Mesothelial cell of epicardium (in vitro differentiated cells): ENCODE results near the gene CD6. TPM values are rescaled to one million over a fixed set of nuclear protein-coding genes. Genes with fewer than 3 reads are reported as not detected.

Source experiments
- DNase-seq, 2 experiments: peaks; one replicate each; pipeline ENCODE4 v3.0.0; 2021; ENCODE audit warnings: low spot score in 2 of 2; ENCODE audit not compliant: unreplicated experiment in 2 of 2
- H3K27ac Mint-ChIP-seq: 2 replicates; pipeline ENCODE4 v1.8.0; 2021; ENCODE audit warnings: mixed read lengths
- H3K27me3 Mint-ChIP-seq: 2 replicates; pipeline ENCODE4 v1.8.0; 2021; ENCODE audit warnings: low read depth, mixed read lengths
- H3K36me3 Mint-ChIP-seq: 2 replicates; pipeline ENCODE4 v1.8.0; 2021; ENCODE audit warnings: mixed read lengths
- H3K4me1 Mint-ChIP-seq: 2 replicates; pipeline ENCODE4 v1.8.0; 2021; ENCODE audit warnings: mixed read lengths
- H3K4me3 Mint-ChIP-seq: 2 replicates; pipeline ENCODE4 v1.8.0; 2021; ENCODE audit warnings: mild to moderate bottlenecking, moderate library complexity, mixed read lengths
- H3K9me3 Mint-ChIP-seq: 2 replicates; pipeline ENCODE4 v1.8.0; 2021; ENCODE audit warnings: mixed read lengths
- CTCF ChIP-seq: fragments of 200-600 bp; sonication (generic); IDR thresholded peaks from one replicate; pipeline ENCODE4 v1.5.0; 2021; ENCODE audit warnings: antibody characterized with exemption; ENCODE audit not compliant: unreplicated experiment
- total RNA-seq: library from RNA; stranded (reverse); gene quantifications from 3 replicates; pipeline ENCODE4 v1.2.1, GENCODE V29; 2021

CD6 gene
- total RNA-seq, 1 donor from 2014 or later, result 0.31 TPM

DNA sequence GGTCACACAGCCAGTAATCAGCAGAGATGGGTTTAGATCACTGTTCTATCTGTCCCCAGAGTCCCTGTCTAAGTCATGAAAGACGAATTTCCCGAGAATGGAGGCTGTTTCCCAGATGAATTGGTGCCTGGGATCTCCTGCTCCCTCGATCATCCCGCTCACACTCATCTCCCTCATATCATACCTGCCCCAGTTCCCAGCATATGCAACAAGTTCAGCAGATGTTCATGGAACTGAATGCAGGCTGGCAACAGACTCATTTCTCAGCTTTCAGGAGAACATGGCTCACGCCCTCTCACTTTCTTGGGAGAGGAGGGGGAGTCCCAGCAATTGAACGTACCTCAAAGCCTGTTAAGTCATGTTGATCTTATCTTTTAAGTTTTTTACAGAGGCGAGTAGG lies 22.1 kb downstream of the CD6 start:
- Mint-ChIP-seq H3K9me3 (no peaks in the 10 kb centered on the region), H3K27me3 (peaks cover 35% of the 10 kb centered on the region), H3K4me3 (no peak overlapping the region), H3K36me3 (no peaks in the 10 kb centered on the region), H3K27ac (no peak overlapping the region), H3K4me1 (peaks cover 24% of the 10 kb centered on the region)
- DNase-seq, result no peak
- no peak for TF ChIP-seq CTCF

DNA sequence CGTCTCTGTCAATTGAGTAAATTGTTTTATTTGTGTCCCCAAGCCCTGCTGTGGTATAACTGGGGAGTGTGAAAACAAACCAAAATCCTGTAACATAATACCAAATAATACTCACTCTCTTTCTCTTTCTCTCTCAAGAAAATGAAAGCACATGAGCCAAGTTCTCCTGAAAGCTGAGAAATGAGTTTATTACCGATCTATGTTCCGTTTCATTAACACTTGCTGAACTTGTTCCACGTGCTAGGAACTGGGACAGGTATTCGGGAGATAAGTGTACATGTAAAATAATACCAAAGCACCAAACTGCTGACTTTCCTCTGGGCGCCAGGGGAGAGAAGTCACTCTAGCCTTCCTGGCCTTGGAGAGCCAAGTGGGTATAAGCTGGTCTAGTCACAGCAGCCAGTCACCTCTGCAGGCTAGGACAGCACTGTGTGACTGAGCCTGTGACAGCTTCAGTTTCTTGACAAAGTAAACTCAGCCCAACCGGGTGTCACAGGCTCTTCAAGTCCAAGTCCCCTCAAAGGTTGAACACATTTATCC lies 23.1 kb downstream of the CD6 start:
- H3K27me3 Mint-ChIP-seq, result peaks cover 28% of the 10 kb centered on the region
- H3K27ac Mint-ChIP-seq, result no peak overlapping the region
- no peaks in the 10 kb centered on the region for H3K9me3 Mint-ChIP-seq
- H3K36me3 Mint-ChIP-seq, result no peaks in the 10 kb centered on the region
- H3K4me1 Mint-ChIP-seq, result peaks cover 24% of the 10 kb centered on the region
- no peak for DNase-seq
- H3K4me3 Mint-ChIP-seq, result no peak overlapping the region
- no peak for TF ChIP-seq CTCF

- Mint-ChIP-seq H3K9me3 (no peaks in the 10 kb centered on the region), H3K27me3 (peaks cover 29% of the 10 kb centered on the region)
These were observed 24.3 kb downstream of the CD6 start for GRCh38 chr11:60995798-60996197.

GRCh38 chr11:60996381-60997138 lies 25.1 kb downstream of the CD6 start:
- Mint-ChIP-seq H3K27me3 (peaks cover 30% of the 10 kb centered on the region), H3K4me3 (no peak overlapping the region), H3K36me3 (no peaks in the 10 kb centered on the region), H3K9me3 (no peaks in the 10 kb centered on the region), H3K4me1 (peaks cover 24% of the 10 kb centered on the region), H3K27ac (no peak overlapping the region)
- TF ChIP-seq CTCF, result no peak
- no peak for DNase-seq

More at GRCh38 chr11:60995798-60996197, 24.3 kb downstream of the CD6 start:
- no peaks in the 10 kb centered on the region for H3K36me3 Mint-ChIP-seq
- H3K4me3 Mint-ChIP-seq, result no peak overlapping the region
- DNase-seq, result no peak
- TF ChIP-seq CTCF, result no peak
- H3K4me1 Mint-ChIP-seq, result peaks cover 24% of the 10 kb centered on the region
- no peak overlapping the region for H3K27ac Mint-ChIP-seq

GRCh38 chr11:61000426-61000825 lies 28.9 kb downstream of the CD6 start:
- H3K9me3 Mint-ChIP-seq, result no peaks in the 10 kb centered on the region
- no peak for DNase-seq
- no peak overlapping the region for H3K4me3 Mint-ChIP-seq
- peaks cover 28% of the 10 kb centered on the region for H3K4me1 Mint-ChIP-seq
- no peak for TF ChIP-seq CTCF
- H3K36me3 Mint-ChIP-seq, result no peaks in the 10 kb centered on the region
- no peak overlapping the region for H3K27ac Mint-ChIP-seq
- peaks cover 27% of the 10 kb centered on the region for H3K27me3 Mint-ChIP-seq
